ENCODE data around the gene DCC. TPM values are rescaled to one million over a fixed set of nuclear protein-coding genes. Genes with fewer than 3 reads are reported as not detected.
"Not testable (repeated sequence)": the region's sequence is repeated elsewhere in the genome, so short reads cannot be mapped to it uniquely, and the experiment has no call there.

DCC gene
- total RNA-seq, 1 donor from 2014 or later: not detected

GRCh38 chr18:53486296-53486695 lies 1146.3 kb downstream of the DCC start:
- no peak for DNase-seq (ENCODE audit: low read depth)

GRCh38 chr18:53489266-53489665 lies 1149.3 kb downstream of the DCC start:
- no peak for DNase-seq (ENCODE audit: low read depth)

GRCh38 chr18:53490019-53490418 lies 1150.0 kb downstream of the DCC start:
- DNase-seq (ENCODE audit: low read depth): no peak

GRCh38 chr18:53496028-53496427 lies 1156.0 kb downstream of the DCC start:
- DNase-seq (ENCODE audit: low read depth): no peak

- no peak for DNase-seq (ENCODE audit: low read depth)
Observed at GRCh38 chr18:53503914-53504441, 1164.0 kb downstream of the DCC start.

- no peak for DNase-seq (ENCODE audit: low read depth)
Observed at GRCh38 chr18:53508529-53508928, 1168.5 kb downstream of the DCC start.

GRCh38 chr18:53509886-53510285 lies 1169.9 kb downstream of the DCC start:
- DNase-seq (ENCODE audit: low read depth): no peak

- not testable (repeated sequence) for DNase-seq (ENCODE audit: low read depth)
Observed at GRCh38 chr18:53511725-53512124, 1171.7 kb downstream of the DCC start.

- no peak for DNase-seq (ENCODE audit: low read depth)
Observed at GRCh38 chr18:53521068-53521467, 1181.1 kb downstream of the DCC start.

- no peak for DNase-seq (ENCODE audit: low read depth)
Observed at GRCh38 chr18:53526101-53526870, 1186.3 kb downstream of the DCC start.

GRCh38 chr18:53527365-53527764 lies 1187.4 kb downstream of the DCC start:
- no peak for DNase-seq (ENCODE audit: low read depth)

GRCh38 chr18:53531187-53531586 lies 1191.2 kb downstream of the DCC start:
- DNase-seq (ENCODE audit: low read depth): no peak

- DNase-seq (ENCODE audit: low read depth): no peak
Observed at GRCh38 chr18:53531896-53532295, 1191.9 kb downstream of the DCC start.

GRCh38 chr18:53534203-53534602 lies 1194.2 kb downstream of the DCC start:
- DNase-seq (ENCODE audit: low read depth): no peak

- DNase-seq (ENCODE audit: low read depth): no peak
Observed at GRCh38 chr18:53534695-53535094, 1194.7 kb downstream of the DCC start.

- DNase-seq (ENCODE audit: low read depth): no peak
Observed at GRCh38 chr18:53536908-53537307, 1196.9 kb downstream of the DCC start.

- no peak for DNase-seq (ENCODE audit: low read depth)
Observed at GRCh38 chr18:53541924-53542323, 1201.9 kb downstream of the DCC start.

- DNase-seq (ENCODE audit: low read depth): no peak
Observed at GRCh38 chr18:53543711-53544110, 1203.7 kb downstream of the DCC start.

- DNase-seq (ENCODE audit: low read depth): no peak
Observed at GRCh38 chr18:53544917-53545316, 1204.9 kb downstream of the DCC start.

- DNase-seq (ENCODE audit: low read depth): no peak
Observed at GRCh38 chr18:53551868-53552426, 1212.0 kb downstream of the DCC start.

- no peak for DNase-seq (ENCODE audit: low read depth)
Observed at GRCh38 chr18:53553030-53553429, 1213.0 kb downstream of the DCC start.

- DNase-seq (ENCODE audit: low read depth): no peak
Observed at GRCh38 chr18:53556450-53556849, 1216.5 kb downstream of the DCC start.

GRCh38 chr18:53560546-53560945 lies 1220.5 kb downstream of the DCC start:
- no peak for DNase-seq (ENCODE audit: low read depth)
